Activated CD8-positive, alpha-beta T cell treated with anti-CD3 and anti-CD28 coated beads for 36 hours (primary cell): Measurements from ENCODE around the gene MOBP. TPM values are rescaled to one million over a fixed set of nuclear protein-coding genes. Genes with fewer than 3 reads are reported as not detected.

Experiments
- ATAC-seq: fragments of 200-7000 bp; cut with Tn5 transposase; one replicate; pipeline ENCODE4 v1.10.0; 2021; ENCODE audit warnings: mild to moderate bottlenecking, moderate library complexity
- CTCF ChIA-PET: fragments of 350-600 bp; sonication (Branson Sonifier 250); formaldehyde crosslinking; loops from one replicate; lab custom pipeline; 2021; ENCODE audit warnings: antibody characterized with exemption; lab: Charles Lee
- POLR2A ChIA-PET: fragments of 350-600 bp; sonication (Branson Sonifier 250); formaldehyde crosslinking; loops from one replicate; lab custom pipeline; 2021; ENCODE audit warnings: antibody characterized with exemption; lab: Charles Lee
- DNase-seq: peaks from one replicate; pipeline ENCODE4 v3.0.0-alpha.2; 2020
- H3K27ac Mint-ChIP-seq: one replicate; pipeline ENCODE4 v1.8.0; 2021; ENCODE audit warnings: mild to moderate bottlenecking, mixed read lengths
- H3K27me3 Mint-ChIP-seq: one replicate; pipeline ENCODE4 v1.8.0; 2021; ENCODE audit warnings: mixed read lengths
- H3K36me3 Mint-ChIP-seq: one replicate; pipeline ENCODE4 v1.8.0; 2021; ENCODE audit warnings: low read depth, mixed read lengths
- H3K4me1 Mint-ChIP-seq: one replicate; pipeline ENCODE4 v1.8.0; 2021; ENCODE audit warnings: low read depth, mixed read lengths
- H3K4me3 Mint-ChIP-seq: one replicate; pipeline ENCODE4 v1.8.0; 2021; ENCODE audit warnings: mild to moderate bottlenecking, moderate library complexity, mixed read lengths
- H3K9me3 Mint-ChIP-seq: one replicate; pipeline ENCODE4 v1.8.0; 2021; ENCODE audit warnings: mixed read lengths
- CTCF ChIP-seq: fragments of 200-600 bp; IDR thresholded peaks from one replicate; pipeline ENCODE4 v1.8.0; 2022; ENCODE audit warnings: antibody characterized with exemption, mild to moderate bottlenecking
- intact Hi-C: fragments of 100-400 bp; cut with micrococcal nuclease; formaldehyde crosslinking; loops from one replicate; pipeline ENCODE4 v1.10.0; 2022
- total RNA-seq, 2 experiments: library from RNA; stranded (reverse); gene quantifications; one replicate each; pipeline ENCODE4 v1.2.3, GENCODE V29; 2021

The MOBP gene
- total RNA-seq, 2 experiments from 2014 or later, result not detected

DNA sequence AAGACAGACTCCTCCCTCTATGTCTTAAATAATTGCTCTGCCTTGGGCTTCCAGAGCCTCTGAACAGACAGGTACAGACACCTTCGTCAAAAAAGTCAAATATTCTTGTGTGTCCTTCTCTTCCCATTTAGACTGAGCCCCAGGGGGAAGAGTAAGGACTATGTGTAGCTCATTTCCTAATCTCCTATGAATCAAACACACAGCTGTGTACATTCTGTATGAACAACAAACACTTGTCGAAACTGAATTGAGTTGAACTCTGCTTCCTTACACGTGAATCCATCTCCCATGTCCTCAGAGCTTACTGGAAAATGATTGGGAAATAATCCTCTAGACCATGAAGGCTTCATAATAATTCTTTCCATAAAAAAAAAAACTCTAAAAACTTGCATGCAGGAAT lies 80.8 kb downstream of the MOBP start:
- ATAC-seq (no peak), DNase-seq (no peak)
- ChIA-PET CTCF (no interaction called here), POLR2A (no interaction called here)
- no peak overlapping the region for H3K4me3 Mint-ChIP-seq
- peaks cover 17% of the 10 kb centered on the region for H3K27me3 Mint-ChIP-seq
- peaks cover 5% of the 10 kb centered on the region for H3K9me3 Mint-ChIP-seq
- intact Hi-C loops, result no loop called here
- H3K4me1 Mint-ChIP-seq, result no peaks in the 10 kb centered on the region
- TF ChIP-seq CTCF, result no peak
- no peaks in the 10 kb centered on the region for H3K36me3 Mint-ChIP-seq
- H3K27ac Mint-ChIP-seq, result no peak overlapping the region

DNA sequence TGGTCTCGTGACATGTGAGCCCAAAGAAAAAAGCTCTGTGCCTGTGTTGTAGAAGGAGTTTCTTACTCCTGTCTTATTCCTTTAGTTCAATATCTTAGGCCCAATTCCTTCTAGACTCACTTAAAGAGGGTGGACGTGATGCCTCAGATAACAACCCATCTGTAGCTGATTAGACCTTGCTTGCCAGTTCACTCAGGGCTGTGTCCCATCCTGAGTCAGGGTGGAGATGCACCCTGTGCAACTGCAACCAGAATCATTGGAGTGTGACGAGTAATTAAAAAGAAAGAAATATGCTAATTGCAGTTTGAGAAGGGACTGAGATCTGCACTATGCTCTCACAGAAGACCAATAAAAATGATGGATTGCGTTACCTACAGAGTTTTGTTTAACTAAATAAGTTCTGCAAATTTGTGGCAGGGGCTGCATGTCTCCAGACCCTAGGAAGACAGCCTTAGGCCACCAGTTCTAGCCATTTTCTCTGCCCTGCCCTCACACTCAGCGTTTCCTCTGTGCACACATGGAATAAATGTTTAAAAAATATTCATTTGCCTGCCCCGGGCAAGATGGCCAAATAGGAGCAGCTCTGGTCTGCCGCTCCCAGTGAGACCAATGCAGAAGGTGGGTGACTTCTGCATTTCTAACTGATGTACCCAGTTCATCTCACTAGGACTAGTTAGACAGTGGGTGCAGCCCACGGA lies 83.0 kb downstream of the MOBP start:
- no peaks in the 10 kb centered on the region for H3K4me1 Mint-ChIP-seq
- H3K27ac Mint-ChIP-seq, result no peak overlapping the region
- TF ChIP-seq CTCF, result no peak
- H3K9me3 Mint-ChIP-seq, result peaks cover 13% of the 10 kb centered on the region
- no peaks in the 10 kb centered on the region for H3K36me3 Mint-ChIP-seq
- peaks cover 10% of the 10 kb centered on the region for H3K27me3 Mint-ChIP-seq
- ATAC-seq (no peak), DNase-seq (no peak)
- ChIA-PET CTCF (no interaction called here), POLR2A (interaction anchor here (0.6 kb wide), 1 partner anchor 72 kb away, joined by 5 read pairs; no protein-coding TSS in a partner anchor)
- intact Hi-C loops, result no loop called here
- H3K4me3 Mint-ChIP-seq, result no peak overlapping the region

Other genes starting within 250 kb of the MOBP start
- under 1 TPM; 0.34 to 0.88 TPM for gene CX3CR1, start 187.6 kb upstream of the MOBP start, total RNA-seq
- under 1 TPM; 0.34 to 0.56 TPM for gene CCR8, start 138.0 kb upstream of the MOBP start, total RNA-seq
- 10 to 100 TPM; 25.0 to 28.2 TPM for gene SLC25A38, start 84.3 kb upstream of the MOBP start, total RNA-seq
- 1,000 to 10,000 TPM; 3,048 to 3,061 TPM for gene RPSA, start 61.0 kb upstream of the MOBP start, total RNA-seq